GM21367 (cell line): ENCODE results near the gene UBE3A.
"Not testable (repeated sequence)": the region's sequence is repeated elsewhere in the genome, so short reads cannot be mapped to it uniquely, and the experiment has no call there.

Source experiments
- ATAC-seq: cut with Tn5 transposase; IDR thresholded peaks from one replicate; pipeline ENCODE4 v1.9.1; 2021; ENCODE audit not compliant: unreplicated experiment

Gene UBE3A

DNA sequence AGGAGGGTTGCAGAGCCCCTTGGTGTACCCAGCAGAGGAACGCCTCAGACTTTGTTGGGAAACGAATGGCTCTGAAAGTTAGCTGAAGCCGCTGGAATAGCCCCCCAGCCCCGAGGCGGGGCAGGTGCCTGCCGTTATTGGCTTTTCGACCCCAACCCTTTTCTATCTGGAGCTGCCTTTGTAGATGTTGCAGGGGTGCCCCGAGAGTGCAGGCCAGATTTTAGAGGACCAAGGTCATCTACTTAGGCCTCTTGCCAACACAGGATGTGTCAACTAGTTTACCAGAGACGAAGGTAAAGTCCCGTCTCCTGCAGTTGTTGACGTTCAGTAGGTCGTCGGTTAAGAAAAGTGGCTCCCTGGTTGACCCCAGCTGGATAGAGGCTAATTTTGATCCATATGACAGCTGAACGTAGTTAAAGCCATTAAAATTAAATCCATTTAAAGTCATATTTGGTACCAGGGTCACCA, 579 bp upstream of the UBE3A start:
- peak; percentile 3 for ATAC-seq

DNA sequence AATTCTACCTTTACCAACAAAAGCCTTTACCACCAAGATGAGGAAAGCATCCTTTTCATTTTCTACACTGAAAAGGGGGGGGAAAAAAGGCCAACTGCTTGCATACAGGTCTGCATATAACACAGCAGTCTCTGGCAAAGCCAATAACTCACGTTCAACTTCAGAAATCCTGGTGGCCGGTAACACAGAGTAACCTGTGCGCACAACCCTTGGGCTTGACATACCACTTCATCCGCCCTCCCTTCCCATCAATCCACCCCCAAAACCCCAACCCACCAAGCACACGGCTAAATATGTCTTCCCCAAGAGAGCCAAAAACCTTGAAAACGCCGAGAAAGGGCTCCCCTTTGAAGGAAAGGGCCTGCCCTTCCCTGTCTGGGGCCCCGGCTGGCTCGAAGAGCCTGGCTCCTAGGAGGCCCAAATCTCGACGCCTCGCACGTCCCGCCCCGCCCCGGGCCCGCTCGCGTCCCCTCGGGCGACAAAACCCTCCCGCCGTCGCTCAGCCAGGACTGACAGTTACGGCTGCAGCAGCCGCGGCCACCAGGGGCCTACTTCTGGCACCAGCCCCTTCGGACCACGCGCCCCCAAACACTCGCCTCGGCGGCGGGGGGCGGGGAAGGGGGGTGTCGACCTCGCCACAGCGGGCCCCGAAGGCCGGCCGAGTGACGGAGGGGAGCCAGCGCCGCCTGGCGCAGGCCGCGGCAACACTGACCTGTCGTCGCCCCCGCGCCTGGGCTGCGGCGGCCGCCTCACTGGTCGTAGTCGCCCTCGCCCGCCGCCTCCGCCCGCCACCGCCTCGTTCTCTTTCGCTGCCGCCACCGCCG, 835 bp downstream of the UBE3A start:
- peak; percentile 37 for ATAC-seq

DNA sequence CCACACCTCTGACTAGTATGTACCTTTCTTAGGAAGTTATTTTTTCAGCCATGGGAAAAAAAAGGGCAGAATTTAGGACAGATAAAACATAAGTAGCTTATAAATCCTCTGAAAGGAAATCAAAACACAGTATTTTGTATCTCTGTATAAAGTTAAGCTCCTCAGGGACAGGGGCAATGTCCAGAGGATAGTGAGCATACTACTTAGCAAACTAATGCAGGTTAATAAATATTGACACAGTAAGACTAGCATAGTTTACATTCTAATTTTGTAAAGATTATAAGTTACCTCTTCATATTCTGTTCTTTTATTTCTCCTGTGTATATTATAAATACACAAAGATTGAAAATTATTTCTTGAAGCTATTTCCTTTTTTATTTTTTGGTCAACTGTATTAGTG, 2.1 kb downstream of the UBE3A start:
- ATAC-seq: no peak

DNA sequence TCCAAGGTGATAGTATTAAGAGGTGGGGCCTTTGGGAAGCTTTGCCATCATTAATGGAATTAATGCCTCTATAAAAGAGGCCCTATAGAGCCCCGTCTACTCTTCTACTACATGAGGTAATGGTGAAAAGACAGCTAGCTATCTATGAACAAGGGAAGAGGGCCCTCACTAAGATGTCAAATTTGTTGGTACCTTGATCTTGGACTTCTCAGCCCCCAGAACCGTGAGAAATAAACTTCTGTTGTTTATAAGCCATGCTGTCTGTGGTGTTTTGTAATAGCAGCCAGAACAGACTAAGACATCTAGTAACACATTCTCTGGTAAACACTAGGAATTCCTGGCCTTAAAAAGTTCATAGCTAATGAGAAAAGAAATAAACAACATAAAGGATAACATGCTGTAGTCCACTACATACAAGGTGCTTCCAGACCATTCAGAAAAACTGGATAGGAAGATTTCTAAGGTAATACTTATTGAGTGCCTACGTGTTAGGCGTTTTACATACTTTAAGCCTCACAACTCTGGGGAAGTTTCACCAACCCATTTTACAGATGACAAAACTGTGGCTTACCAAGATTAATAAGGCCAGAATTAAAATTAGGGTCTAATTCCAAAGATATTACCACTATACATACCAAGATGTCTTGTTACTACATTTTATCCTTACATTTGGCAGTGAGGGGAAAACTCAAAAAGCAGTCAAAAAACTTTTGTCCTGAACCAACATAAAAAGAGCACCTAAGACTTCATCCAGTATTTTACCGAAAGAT, 3.2 kb downstream of the UBE3A start:
- no peak for ATAC-seq

DNA sequence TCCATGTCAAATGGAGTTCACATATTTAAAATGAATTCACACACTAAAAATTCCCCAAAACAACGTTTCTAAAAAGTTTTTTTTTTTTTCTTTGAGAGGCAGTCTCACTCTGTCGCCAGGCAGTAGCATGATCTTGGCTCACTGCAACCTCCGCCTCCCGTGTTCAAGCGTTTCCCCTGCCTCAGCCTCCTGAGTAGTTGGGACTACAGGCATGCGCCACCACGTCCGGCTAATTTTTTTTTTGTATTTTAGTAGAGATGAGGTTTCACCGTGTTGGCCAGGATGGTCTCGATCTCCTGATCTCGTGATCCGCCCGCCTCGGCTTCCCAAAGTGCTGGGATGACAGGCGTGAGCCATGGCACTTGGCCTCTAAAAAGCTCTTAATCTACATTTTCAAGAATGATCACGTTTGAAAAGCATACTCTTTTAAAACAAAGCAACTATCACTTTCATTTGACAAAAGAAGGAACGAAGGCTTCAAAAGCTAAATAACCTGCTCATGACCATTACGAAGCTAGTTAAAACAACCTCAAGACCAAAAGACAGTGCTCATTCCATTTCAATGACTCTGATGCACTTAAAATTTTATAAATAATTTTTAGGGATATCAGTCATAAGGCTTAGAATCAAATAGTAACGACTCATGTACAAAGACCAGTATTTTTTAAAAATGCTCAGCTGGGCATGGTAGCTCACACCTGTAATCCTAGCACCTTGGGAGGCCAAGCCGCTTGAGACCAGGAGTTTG, 5.5 kb downstream of the UBE3A start:
- no peak for ATAC-seq

DNA sequence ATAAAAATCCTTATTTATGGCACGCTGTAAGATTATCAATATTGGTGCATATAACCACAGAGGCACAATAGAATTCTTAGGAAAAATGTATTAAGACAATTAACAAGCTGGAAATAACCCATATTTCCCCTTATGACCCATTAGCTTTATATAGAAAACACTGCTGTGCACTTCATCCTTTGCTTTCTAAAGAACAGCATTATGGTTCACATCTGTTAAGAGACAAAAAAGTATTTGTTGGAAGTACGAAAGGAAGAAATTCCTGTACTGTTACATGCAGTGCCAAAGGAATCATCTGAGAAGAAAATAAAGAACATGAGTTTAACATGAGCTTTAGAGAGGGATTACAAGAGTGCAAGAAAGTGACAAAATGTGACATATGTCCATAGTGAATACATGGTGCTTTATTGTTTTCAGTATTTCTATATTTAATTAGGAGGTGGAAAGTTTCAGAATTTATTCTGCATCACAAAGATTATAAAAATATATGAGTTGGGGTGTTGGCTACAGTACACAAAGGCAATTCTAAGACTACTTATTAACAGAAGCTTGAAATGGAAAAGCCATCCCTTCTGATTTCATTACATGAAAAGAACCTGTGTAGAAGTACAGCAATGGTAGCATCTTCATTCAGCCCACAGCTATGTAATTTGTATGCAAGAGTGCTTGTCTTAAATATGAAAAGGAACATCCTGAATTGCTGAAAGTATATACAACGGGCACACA, 6.8 kb downstream of the UBE3A start:
- ATAC-seq: no peak

DNA sequence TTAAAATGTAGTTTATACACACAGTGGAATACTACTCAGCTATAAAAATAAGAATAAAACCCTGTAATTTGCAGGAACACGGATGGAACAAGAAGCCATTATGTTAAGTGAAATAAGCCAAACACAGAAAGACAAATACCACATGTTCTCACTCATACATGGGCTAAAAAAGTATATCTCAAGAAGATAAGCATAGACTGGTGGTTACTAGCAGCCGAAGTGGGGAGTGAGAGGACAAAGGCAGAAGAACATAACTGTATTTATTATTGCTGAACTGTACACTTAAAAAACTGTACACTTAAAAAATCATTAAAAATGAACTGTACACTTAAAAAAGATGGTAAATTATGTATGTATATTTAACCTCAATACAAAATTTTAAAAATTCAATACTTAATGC, 11.0 kb downstream of the UBE3A start:
- ATAC-seq: no peak

DNA sequence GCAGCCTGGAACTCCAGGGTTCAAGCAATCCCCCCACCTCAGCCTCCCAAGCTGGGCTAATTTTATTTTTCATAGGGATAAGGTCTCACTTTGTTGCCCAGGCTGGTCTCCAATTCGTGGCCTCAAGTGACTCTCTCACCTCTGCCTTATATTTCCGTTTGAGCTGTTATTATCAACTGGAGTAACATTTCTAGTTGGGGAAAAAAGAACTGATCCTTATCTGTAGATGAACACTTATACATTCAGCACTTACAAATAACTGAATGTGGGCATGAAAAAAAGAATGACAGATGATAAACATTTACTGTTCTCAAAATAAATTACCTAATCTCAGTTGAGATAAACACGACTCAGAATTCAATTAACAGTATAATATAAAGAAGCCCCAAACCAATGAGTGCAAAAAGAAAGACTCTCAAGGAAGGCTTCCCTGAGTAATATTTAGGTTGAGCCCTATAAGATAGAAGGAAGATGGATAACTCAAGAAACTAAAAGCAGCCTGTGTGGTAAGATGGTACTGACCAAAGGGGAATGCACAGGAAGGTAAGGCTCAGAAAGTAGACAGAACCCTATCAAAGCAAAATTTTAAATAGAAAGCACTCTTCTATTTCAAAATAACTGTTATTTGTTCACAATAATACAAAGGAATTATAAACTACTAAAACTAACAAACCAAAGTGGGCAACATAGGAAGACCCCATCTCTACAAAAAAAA, 11.8 kb downstream of the UBE3A start:
- no peak for ATAC-seq

DNA sequence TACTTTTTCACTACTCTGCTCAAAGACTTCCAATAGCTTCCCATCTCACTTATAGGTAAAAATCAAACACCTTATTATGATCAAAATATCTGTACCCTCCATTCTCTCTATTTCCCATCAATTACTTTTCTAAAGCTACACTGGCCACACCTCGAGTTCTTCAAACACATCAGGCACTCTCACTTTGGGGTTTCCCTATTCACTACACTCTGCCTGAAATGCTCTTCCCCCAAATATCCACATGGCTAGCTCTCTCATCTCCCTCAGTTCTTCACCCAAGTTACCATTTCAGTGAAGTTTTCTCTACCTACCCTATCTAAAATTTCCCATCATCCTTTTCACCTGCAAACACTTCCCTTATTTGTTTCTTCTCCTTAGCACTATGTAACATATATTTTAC, 14.8 kb downstream of the UBE3A start:
- ATAC-seq: no peak

DNA sequence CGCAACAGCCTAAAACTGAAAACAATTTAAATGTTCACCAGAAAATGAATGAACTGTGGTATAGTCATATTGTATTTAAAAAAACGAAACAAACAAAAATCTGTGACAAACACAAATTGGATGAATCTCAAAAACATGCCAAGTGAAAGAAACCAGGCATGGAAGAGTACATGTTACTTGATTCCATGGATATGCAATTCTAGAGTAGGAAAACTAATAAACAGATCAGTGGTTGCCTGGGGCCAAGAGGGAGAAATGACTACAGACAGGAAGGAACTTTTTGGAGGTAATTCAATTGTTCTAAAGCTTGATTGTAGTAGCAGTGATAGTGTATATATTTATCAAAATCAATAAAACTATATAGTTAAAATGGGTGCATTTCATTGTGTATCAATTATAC, 16.8 kb downstream of the UBE3A start:
- no peak for ATAC-seq

DNA sequence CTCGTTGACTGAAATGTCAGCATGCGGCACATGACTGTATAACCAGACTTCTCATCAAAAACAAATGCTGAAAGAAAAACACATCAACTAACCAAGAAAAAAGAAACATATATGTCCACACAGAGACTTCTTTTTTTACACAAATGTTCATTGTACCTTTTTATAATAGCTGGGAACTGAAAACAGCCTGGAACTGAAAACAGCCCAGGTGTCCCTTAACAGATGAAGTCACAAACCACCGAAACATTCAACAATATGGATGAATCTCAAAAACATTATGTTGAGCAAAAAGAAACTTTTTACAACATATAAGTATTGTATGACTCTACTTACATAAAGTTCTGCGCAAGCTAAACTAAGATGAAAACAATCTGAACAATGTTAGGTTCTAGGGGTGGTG, 20.6 kb downstream of the UBE3A start:
- no peak for ATAC-seq

DNA sequence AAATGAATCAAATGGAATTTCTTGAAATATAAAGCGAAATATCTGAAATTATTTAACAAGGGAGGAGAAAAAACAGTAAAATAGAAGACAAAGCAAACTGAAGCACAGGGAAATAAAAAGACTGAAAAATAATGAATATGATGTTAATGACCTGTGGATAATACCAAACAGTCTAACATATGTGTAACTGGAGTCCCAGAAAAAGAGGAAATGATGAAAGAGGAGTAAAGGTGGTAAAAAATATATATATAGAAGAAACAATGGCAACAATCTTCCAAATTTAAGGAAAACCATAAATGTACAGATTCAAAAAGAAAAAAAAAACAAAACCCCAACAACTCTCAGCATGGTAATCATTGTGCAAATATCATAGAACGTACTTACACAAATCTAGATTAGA, 21.2 kb downstream of the UBE3A start:
- no peak for ATAC-seq

DNA sequence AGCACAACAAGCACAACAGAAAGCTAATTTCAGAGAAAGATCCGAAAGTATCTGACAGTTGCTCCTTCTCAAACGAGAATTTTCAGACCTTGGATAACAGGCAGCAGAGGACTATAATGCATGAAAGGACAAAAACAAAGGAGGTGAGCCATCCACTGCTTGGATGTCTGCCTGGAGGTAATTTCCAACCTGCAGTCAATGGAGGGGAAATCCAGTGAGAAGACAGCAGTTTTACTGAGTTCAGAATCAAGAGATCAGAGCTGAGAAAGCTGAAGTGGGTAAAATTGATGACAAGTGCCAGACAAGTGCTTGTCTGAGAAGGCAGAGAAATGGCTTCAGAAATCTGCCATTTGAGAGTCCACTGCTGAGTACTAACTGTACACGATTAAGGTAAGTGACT, 22.1 kb downstream of the UBE3A start:
- ATAC-seq: peak; percentile 42

DNA sequence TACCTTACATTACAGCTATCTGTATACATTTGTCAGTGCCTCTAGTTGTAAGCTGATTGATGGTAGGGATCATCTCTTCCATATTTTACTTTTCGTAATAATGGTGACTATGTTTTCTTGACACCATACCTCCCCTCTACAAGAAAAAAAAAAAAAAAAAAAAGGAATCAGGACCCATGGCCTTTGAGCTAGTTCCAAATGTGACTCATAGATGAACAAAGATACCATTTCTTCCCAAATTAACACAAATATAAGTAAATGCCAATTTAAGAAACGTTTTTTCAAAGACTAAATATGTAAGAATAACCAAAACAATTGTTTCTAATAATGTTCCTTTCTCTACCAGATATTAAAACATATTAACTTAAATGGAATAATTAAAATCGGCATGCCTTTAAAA, 23.1 kb downstream of the UBE3A start:
- no peak for ATAC-seq

DNA sequence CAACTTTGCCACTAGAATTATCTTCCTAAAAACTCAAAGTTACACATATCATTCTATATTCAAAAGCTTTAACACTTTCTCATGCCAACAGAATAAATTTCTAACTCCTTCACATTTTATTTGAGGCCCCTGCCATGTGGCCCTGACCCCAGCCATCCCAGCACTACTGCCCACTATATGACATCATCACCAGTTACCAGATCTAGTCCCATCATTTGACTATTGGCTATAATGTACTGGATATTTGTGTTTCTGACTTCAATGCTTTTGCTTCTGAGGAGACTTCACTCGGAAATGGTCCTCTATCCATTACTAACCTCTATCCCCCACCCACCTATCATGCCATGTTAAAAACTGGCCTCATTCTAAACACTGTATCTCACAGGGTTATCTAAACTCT, 23.6 kb downstream of the UBE3A start:
- no peak for ATAC-seq

DNA sequence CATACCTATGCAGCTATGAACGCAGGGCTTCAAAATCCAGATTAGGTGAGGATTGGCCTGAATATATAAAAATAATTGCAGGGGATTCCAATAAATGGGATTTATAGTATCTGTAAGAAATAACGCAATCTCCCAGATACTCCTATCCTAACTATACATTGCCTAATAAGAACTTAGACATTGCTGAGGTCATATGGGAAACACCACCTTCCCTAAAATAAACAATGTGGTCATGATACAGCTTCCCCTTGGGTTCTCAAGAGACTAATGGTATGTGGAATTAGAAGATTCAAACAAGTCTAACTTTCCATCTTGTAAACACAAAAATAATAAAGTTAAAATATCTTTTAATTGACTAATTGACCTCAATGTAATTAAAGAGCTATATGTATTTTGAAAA, 28.2 kb downstream of the UBE3A start:
- no peak for ATAC-seq

DNA sequence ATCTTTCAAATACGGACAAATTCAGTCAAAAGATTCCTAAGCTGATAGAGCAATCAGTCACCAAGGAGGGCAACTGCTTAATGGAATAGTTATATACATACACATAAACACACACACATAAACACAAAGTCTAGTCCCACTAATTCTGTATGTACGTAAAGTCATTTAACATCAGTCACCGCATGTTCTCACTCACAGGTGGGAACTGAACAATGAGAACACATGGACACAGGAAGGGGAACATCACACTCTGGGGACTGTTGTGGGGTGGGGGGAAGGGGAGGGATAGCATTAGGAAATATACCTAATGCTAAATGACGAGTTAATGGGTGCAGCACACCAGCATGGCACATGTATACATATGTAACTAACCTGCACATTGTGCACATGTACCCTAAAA, 29.1 kb downstream of the UBE3A start:
- ATAC-seq: not testable (repeated sequence)

DNA sequence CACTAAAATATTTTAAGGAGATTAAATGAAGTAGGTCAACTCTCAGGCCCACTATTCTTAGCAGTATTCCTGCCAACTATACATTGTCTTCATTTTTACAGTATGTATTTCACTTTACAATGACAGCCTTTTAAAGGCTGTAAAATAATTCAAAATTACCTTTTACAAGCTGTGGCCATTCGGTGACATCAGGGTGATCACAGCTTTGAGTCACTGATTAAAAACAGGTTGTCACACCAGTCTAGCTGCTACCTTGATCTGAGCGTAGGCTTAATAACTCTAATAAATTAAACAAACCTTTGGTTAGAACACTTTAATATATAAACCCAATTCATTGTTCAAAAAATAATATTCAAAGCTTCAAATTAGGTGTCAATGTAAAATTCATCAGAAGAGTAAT, 29.9 kb downstream of the UBE3A start:
- no peak for ATAC-seq

DNA sequence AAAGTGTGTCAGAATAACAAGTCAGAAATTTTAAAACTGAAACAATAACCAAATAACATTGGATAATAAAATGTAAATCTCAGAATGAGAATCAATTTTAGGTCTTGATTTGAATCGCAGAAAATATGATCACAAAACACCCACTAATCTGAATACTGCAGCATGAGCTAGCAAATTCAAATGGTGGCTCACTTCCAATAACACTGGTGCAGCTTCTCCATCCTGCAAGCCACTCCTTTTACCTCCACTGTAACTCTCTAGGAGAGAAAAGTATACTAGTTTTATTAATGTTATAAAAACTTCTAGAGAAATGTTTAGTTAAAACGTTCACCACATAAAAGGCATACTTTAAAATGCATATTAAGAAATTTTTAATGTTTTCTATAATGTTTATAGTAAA, 30.4 kb downstream of the UBE3A start:
- ATAC-seq: no peak

DNA sequence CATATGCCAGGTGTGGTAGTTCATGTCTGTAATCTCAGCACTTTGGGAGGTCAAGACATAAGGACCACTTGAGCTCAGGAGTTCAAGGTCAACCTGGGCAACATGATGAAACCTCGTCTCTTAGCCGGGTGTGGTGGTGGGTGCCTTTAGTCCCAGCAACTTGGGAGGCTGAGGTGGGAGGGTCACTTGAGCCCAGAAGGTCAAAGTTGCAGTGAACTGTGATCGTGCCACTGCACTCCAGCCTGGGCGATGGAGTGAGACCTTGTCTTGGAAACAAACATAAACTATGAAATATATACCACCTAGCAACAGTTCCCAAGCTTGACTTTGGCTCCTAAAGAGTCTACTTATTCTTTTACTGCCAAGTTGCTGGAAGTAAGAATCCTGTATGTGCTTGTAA, 30.9 kb downstream of the UBE3A start:
- no peak for ATAC-seq
